Endodermal cell (in vitro differentiated cells): ENCODE data around the gene STARD13. TPM values are rescaled to one million over a fixed set of nuclear protein-coding genes. Genes with fewer than 3 reads are reported as not detected.

Experiments used
- DNase-seq: peaks from one replicate; pipeline ENCODE4 v3.0.0-alpha.2; 2017
- H3K27ac ChIP-seq: 2 replicates; pipeline ENCODE4 v1.5.1; 2013; ENCODE audit warnings: mild to moderate bottlenecking, low read depth, low read length, moderate library complexity
- H3K27me3 ChIP-seq: 2 replicates; pipeline ENCODE4 v1.6.1; 2013; ENCODE audit warnings: mild to moderate bottlenecking, low read length, moderate library complexity; ENCODE audit not compliant: insufficient read depth, control insufficient read depth, poor library complexity, severe bottlenecking
- H3K36me3 ChIP-seq: 2 replicates; pipeline ENCODE4 v1.7.0; 2013; ENCODE audit warnings: mild to moderate bottlenecking, low read length, moderate library complexity; ENCODE audit not compliant: control insufficient read depth, insufficient read depth
- H3K4me1 ChIP-seq: one replicate; pipeline ENCODE4 v1.7.0; 2013; ENCODE audit warnings: low read length; ENCODE audit not compliant: control insufficient read depth, insufficient read depth
- H3K4me3 ChIP-seq: 2 replicates; pipeline ENCODE4 v1.5.1; 2013; ENCODE audit warnings: mild to moderate bottlenecking, low read length, moderate library complexity
- H3K9ac ChIP-seq: 2 replicates; pipeline ENCODE4 v1.6.1; 2013; ENCODE audit warnings: mild to moderate bottlenecking, low read length, moderate library complexity; ENCODE audit not compliant: poor library complexity, severe bottlenecking; ENCODE audit errors: extremely low read depth
- H3K9me3 ChIP-seq: 2 replicates; pipeline ENCODE4 v1.6.1; 2013; ENCODE audit warnings: mild to moderate bottlenecking, low read length, moderate library complexity; ENCODE audit not compliant: control insufficient read depth
- H3K27ac Mint-ChIP-seq: 2 replicates; pipeline ENCODE4 v1.8.0; 2020; ENCODE audit warnings: mixed read lengths
- H3K27me3 Mint-ChIP-seq: 2 replicates; pipeline ENCODE4 v1.8.0; 2021; ENCODE audit warnings: mild to moderate bottlenecking, mixed read lengths; ENCODE audit not compliant: insufficient read depth
- H3K36me3 Mint-ChIP-seq: 2 replicates; pipeline ENCODE4 v1.8.0; 2020; ENCODE audit warnings: low read depth, mixed read lengths
- H3K4me1 Mint-ChIP-seq: 2 replicates; pipeline ENCODE4 v1.8.0; 2020; ENCODE audit warnings: mixed read lengths
- H3K4me3 Mint-ChIP-seq: 2 replicates; pipeline ENCODE4 v1.8.0; 2020; ENCODE audit warnings: mild to moderate bottlenecking, moderate library complexity, mixed read lengths
- H3K9me3 Mint-ChIP-seq: 2 replicates; pipeline ENCODE4 v1.8.0; 2020; ENCODE audit warnings: mild to moderate bottlenecking, mixed read lengths
- WGBS, 2 experiments: methylation state at CpG; one replicate each; pipeline versions ENCODE4 v1.1.5 to v1.1.7; 2013; ENCODE audit warnings: missing lambda C conversion rate in 2 of 2, mixed read lengths in 1 of 2; ENCODE audit not compliant: insufficient coverage in 1 of 2, insufficient read length in 1 of 2; 5-methylcytosine and 5-hydroxymethylcytosine counted together
- total RNA-seq, 2 donors: library from RNA; stranded (reverse); fragmentation: NEBNext Ultra II Directional in 1 of 2; extraction: Animal tissue kit (Norgen Biotek cat#: 25700) in 1 of 2; gene quantifications; 2 replicates in 1 of 2; 3 replicates in 1 of 2; pipeline ENCODE4 v1.2.1, GENCODE V29; 2021
- TF ChIP-seq, protein P1 (sequence below): fragments of 200-600 bp; sonication (generic); conservative IDR thresholded peaks from 2 replicates; pipeline ENCODE4 v1.5.0; 2021; ENCODE audit warnings: antibody characterized with exemption, mild to moderate bottlenecking

The STARD13 gene
- total RNA-seq, 2 donors from 2014 or later: 2.5 to 3.7 TPM

DNA sequence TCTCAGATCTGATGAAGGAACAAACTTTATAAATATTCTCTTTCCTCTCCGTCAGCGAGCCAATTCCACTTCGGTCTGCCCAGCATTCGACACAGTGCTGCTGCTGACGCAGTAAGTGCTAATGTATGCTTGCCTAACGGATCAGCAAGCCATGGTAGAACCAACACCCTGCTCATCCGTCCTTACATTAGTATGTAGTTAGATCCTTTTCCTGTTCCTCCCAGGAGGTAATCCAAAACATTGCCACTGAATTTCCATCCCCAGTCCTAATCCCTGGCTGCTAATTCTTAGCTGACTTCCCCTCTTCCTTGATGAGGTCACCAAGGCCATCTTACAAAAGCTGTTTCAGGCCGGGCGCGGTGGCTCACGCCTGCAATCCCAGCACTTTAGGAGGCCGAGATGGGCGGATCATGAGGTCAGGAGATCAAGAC, 88.0 kb downstream of the STARD13 start:
- WGBS, 2 experiments: 89 to 93% methylated on average over 11 to 13 of the region's 13 CpGs
- Mint-ChIP-seq H3K4me3 (no peak overlapping the region), H3K4me1 (peaks cover 52% of the 10 kb centered on the region), H3K9me3 (no peaks in the 10 kb centered on the region), H3K27ac (peak overlapping the region; percentile 35), H3K36me3 (no peaks in the 10 kb centered on the region), H3K27me3 (no peaks in the 10 kb centered on the region)
- Histone ChIP-seq H3K36me3 (no peaks in the 10 kb centered on the region), H3K4me1 (peaks cover 16% of the 10 kb centered on the region), H3K9me3 (no peaks in the 10 kb centered on the region), H3K9ac (no peak overlapping the region), H3K4me3 (no peak overlapping the region), H3K27ac (no peak overlapping the region), H3K27me3 (no peaks in the 10 kb centered on the region)
- TF ChIP-seq, protein P1, sequence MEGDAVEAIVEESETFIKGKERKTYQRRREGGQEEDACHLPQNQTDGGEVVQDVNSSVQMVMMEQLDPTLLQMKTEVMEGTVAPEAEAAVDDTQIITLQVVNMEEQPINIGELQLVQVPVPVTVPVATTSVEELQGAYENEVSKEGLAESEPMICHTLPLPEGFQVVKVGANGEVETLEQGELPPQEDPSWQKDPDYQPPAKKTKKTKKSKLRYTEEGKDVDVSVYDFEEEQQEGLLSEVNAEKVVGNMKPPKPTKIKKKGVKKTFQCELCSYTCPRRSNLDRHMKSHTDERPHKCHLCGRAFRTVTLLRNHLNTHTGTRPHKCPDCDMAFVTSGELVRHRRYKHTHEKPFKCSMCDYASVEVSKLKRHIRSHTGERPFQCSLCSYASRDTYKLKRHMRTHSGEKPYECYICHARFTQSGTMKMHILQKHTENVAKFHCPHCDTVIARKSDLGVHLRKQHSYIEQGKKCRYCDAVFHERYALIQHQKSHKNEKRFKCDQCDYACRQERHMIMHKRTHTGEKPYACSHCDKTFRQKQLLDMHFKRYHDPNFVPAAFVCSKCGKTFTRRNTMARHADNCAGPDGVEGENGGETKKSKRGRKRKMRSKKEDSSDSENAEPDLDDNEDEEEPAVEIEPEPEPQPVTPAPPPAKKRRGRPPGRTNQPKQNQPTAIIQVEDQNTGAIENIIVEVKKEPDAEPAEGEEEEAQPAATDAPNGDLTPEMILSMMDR: no peak
- peak; percentile 48 for DNase-seq

DNA sequence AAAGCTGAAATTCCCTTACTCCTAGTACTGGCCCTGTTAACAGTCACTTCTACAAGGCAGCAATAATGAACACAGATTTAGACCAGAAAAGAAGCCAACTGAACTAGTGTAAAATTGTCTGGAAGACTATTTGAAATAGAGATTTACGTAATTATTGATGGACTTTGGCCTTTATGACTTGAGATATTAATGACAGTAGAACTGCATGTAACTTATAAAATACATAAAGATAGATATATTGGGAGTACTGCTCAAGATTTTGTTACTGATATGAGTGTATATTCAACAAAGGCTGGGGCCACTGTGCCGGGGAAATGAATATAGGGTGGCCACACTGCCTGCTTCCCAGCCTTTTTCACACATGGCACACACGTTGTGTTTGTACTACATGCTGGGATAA, 88.8 kb downstream of the STARD13 start:
- Histone ChIP-seq H3K36me3 (no peaks in the 10 kb centered on the region), H3K27me3 (no peaks in the 10 kb centered on the region), H3K9me3 (no peaks in the 10 kb centered on the region), H3K4me3 (no peak overlapping the region), H3K9ac (no peak overlapping the region), H3K27ac (no peak overlapping the region), H3K4me1 (peaks cover 11% of the 10 kb centered on the region)
- DNase-seq: no peak
- TF ChIP-seq, protein P1: no peak
- H3K4me3 Mint-ChIP-seq: no peak overlapping the region
- H3K27me3 Mint-ChIP-seq: no peaks in the 10 kb centered on the region
- H3K27ac Mint-ChIP-seq: no peak overlapping the region
- H3K9me3 Mint-ChIP-seq: no peaks in the 10 kb centered on the region
- 91 to 95% methylated on average over 3 of the region's 3 CpGs for WGBS, 2 experiments
- H3K4me1 Mint-ChIP-seq: peaks cover 47% of the 10 kb centered on the region
- no peaks in the 10 kb centered on the region for H3K36me3 Mint-ChIP-seq

DNA sequence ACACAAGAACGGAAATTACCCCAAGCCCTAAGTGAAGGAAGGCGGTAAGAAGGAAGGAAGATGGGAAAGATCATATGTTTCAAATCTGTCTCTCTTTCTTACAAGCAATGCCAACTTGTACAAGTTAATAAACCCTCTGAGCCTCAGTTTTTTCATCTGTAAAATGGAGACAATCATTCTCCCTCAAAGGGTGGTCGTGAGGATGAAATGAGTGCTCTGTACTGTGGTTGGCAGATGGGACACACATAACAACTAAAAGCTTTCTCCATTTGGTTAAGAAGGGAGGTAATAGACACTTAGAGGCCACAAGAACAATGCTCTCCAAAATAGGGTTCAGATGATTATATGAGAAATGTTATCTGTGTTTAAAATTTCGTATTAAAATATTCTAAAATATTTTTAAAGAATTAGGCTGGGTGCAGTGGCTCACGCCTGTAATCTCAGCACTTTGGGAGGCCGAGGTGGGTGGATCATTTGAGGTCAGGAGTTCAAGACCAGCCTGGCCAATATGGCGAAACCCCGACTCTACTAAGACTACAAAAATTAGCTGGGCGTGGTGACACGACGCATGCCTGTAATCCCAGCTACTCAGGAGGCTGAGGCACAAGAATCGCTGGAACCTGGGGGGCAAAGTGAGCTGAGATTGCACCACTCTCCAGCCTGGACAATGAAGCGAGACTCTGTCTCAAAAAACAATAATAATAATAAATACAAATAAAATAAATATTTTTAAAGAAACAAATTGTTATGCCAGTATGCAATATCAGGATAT, 89.7 kb downstream of the STARD13 start:
- Mint-ChIP-seq H3K4me3 (no peak overlapping the region), H3K27me3 (no peaks in the 10 kb centered on the region), H3K27ac (peak overlapping the region; percentile 17), H3K4me1 (peaks cover 52% of the 10 kb centered on the region), H3K36me3 (no peaks in the 10 kb centered on the region), H3K9me3 (no peaks in the 10 kb centered on the region)
- Histone ChIP-seq H3K27me3 (no peaks in the 10 kb centered on the region), H3K4me1 (peaks cover 11% of the 10 kb centered on the region), H3K27ac (no peak overlapping the region), H3K9ac (no peak overlapping the region), H3K36me3 (no peaks in the 10 kb centered on the region), H3K4me3 (no peak overlapping the region), H3K9me3 (no peaks in the 10 kb centered on the region)
- 97 to 100% methylated on average over 4 to 11 of the region's 13 CpGs for WGBS, 2 experiments
- TF ChIP-seq, protein P1: no peak
- no peak for DNase-seq
